Measurements from ENCODE around the gene CTIF. TPM values are rescaled to one million over a fixed set of nuclear protein-coding genes. Genes with fewer than 3 reads are reported as not detected.

CTIF gene
- total RNA-seq, 2 donors from 2014 or later = 30.6 to 61.2 TPM

DNA sequence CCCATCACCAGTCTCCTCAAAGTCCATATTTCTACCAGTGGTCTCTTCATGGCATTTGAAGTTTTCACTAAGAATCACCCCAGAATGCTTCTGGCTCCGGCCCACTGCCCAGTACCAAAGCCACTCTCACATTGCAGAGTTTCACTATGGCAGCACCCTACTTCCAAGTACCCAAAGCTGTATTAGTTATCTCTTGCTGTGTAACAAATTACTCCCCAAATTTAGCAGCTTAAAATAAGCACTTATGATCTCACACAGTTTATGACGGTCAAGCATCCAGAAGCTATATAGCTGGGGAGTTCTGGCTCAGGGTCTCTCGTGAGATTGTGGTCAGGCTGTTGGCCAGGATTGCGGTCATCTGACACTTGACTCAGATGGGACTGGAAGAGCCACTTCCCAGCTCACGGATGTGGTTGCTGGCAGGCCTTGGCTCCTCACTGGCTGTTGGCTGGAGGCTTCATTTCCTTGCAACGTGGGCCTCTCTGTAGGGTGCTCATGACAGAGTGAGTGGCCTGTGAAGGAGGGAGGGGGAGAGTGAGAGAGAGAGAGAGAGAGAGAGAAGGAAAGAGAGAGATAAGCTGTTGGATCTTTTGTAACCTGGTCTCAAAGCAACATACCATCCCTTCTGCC is 189.5 kb downstream of the CTIF start:
- peaks cover 0 to 37% of the 10 kb centered on the region in 2 donors for H3K4me1 ChIP-seq
- peak overlapping the region; percentile 3 to 68 for H3K27ac ChIP-seq
- no peak overlapping the region for H3K4me3 ChIP-seq
- no peak for TF ChIP-seq CTCF (IDR thresholded peaks at IDR 0.05)
- no peaks in the 10 kb centered on the region for H3K36me3 ChIP-seq
- no peak for DNase-seq (ENCODE audit: low spot score)
- H3K27me3 ChIP-seq = no peaks in the 10 kb centered on the region
- peaks cover 0 to 8% of the 10 kb centered on the region in 2 donors for H3K9me3 ChIP-seq

DNA sequence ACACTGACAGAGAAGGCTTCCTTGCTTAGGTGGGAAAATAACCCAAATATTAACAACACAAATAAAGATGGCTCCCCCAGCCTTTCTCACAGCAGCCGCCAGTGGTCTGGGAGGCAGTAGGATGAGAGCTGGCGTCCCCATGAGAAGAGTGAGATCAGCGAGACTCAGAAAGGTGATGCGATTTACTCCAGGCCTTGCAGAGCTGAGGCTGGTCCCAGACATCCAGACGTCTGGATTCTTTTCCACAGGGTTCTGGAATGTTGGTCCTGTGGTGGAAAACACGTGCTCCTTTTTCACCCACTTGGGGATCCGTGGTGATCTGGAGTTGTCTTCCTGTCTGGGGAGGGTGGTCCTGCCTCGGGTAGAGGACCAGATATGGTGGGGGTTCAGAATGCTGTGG is 190.6 kb downstream of the CTIF start:
- no peak overlapping the region for H3K4me3 ChIP-seq
- no peaks in the 10 kb centered on the region for H3K27me3 ChIP-seq
- H3K9me3 ChIP-seq = peaks cover 0 to 8% of the 10 kb centered on the region in 2 donors
- no peak for DNase-seq (ENCODE audit: low spot score)
- no peak for TF ChIP-seq CTCF (IDR thresholded peaks at IDR 0.05)
- H3K4me1 ChIP-seq = peaks cover 0 to 48% of the 10 kb centered on the region in 2 donors
- H3K36me3 ChIP-seq = no peaks in the 10 kb centered on the region
- no peak overlapping the region for H3K27ac ChIP-seq

GRCh38 chr18:48730010-48730409 is 191.2 kb downstream of the CTIF start:
- Histone ChIP-seq H3K27me3 (no peaks in the 10 kb centered on the region), H3K4me1 (peaks cover 0 to 49% of the 10 kb centered on the region in 2 donors), H3K36me3 (no peaks in the 10 kb centered on the region), H3K4me3 (no peak overlapping the region), H3K9me3 (peaks cover 0 to 8% of the 10 kb centered on the region in 2 donors), H3K27ac (no peak overlapping the region)
- no peak for DNase-seq (ENCODE audit: low spot score)
- no peak for TF ChIP-seq CTCF (IDR thresholded peaks at IDR 0.05)

DNA sequence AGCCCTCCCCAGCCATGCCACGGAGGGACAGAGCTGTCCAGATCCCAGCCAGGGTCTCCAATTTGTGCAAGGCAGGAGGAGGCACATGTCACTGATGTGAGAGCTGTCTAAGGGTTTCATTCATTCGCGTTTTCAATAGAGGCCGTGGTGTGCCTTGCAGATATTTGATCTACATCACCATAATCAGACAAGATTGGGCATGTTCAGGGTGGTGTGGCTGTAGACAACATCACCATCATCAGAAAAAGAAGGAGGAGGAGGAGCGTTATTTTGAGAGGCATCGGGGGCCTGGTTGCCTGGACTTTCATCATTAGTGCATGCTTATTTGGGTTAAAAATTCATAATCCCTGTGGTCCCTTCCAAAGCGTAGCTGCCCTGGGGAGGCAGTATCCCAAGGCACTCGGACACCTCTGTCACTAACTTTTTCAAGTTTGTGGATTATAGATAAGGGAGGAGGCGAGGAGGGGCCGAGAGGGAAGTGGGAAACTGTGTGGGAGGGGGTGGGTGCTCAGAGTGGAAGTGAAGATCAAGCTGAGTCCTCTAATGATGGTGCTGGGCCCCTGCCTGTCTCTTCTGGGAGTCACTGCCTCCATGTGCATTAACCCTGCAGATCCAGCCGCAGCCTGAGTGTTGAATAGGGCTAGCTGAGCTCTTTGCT is 194.1 kb downstream of the CTIF start:
- Histone ChIP-seq H3K4me3 (no peak overlapping the region), H3K27ac (peak overlapping the region; percentile 62 to 73), H3K36me3 (no peaks in the 10 kb centered on the region), H3K9me3 (no peaks in the 10 kb centered on the region), H3K4me1 (peaks cover 0 to 45% of the 10 kb centered on the region in 2 donors), H3K27me3 (no peaks in the 10 kb centered on the region)
- TF ChIP-seq CTCF (IDR thresholded peaks at IDR 0.05) = no peak
- DNase-seq (ENCODE audit: low spot score) = no peak

DNA sequence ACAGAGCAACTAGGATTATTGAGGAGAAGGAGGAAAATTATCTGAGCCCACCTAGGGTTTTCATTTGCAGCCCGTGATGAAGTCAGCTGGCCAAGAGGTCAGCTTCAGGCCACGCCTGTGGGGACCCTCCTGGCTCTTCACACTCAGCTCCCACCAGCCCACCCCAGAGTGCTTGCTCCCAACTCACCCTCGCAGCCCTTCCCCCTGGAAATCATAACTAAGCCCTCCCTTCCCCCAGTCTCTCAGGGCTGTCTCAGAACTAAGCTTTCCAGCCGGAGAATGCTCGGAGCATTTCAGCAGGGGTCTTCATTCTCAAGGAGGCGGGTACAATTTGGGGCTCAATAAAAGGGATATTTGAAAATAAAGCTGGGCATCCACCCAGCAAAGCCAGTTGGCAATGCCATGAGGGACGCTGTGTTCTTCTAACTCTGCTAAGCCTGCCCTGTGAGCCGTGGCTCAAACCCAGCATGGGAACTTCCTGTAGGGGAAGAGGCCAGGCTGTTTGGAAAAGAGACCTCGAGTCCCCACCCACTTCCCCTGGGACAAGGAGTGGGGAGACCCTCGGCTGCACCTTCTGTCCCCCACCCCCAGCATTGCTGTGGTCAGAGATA is 194.9 kb downstream of the CTIF start:
- Histone ChIP-seq H3K4me3 (no peak overlapping the region), H3K27me3 (no peaks in the 10 kb centered on the region), H3K9me3 (no peaks in the 10 kb centered on the region), H3K4me1 (peaks cover 0 to 43% of the 10 kb centered on the region in 2 donors), H3K36me3 (no peaks in the 10 kb centered on the region), H3K27ac (peak overlapping the region; percentile 62 to 73)
- no peak for DNase-seq (ENCODE audit: low spot score)
- TF ChIP-seq CTCF (IDR thresholded peaks at IDR 0.05) = no peak

Data from right atrium auricular region (tissue), 2 donors.